K562 (cell line): Measurements from ENCODE around the gene ZC3H15. TPM values are rescaled to one million over a fixed set of nuclear protein-coding genes. Genes with fewer than 3 reads are reported as not detected.

Experiments used
- ATAC-seq: fragments of 200-7000 bp; cut with Tn5 transposase; 3 replicates; pipeline ENCODE4 v1.9.1; 2020; ENCODE audit warnings: moderate library complexity
- BruUV-seq: library from RNA; stranded (reverse); fragments of 400-500 nt; replicated peaks from 2 replicates; lab custom pipeline; 2021; lab: Mats Ljungman, UMichigan
- CTCF ChIA-PET: fragments of 300-600 bp; formaldehyde crosslinking; extraction: SDS; loops from one replicate; lab custom pipeline; 2021; ENCODE audit warnings: low intra/inter-chr PET ratio; lab: Yijun Ruan, JAX
- POLR2A ChIA-PET: fragments of 300-600, 350-650 bp; sonication (Branson Sonifier 250); formaldehyde crosslinking; extraction: SDS; loops from one replicate; lab custom pipeline; 2021; ENCODE audit warnings: antibody characterized with exemption, inconsistent platforms; lab: Yijun Ruan, JAX
- DNase-seq, 4 experiments: peaks; one replicate each; pipeline versions ENCODE4 v3.0.0 to v3.0.0-alpha.2; 2011 to 2018; ENCODE audit warnings: low spot score in 3 of 4, mixed read lengths in 3 of 4; ENCODE audit errors: extremely low read depth in 1 of 4
- FAIRE-seq: peaks from 2 replicates; lab custom pipeline; 2011; peaks lifted over from hg19 to GRCh38; lab: Jason Lieb, UNC
- H2AFZ ChIP-seq: 2 replicates; pipeline ENCODE4 v1.6.0; 2011; ENCODE audit warnings: low read depth, low read length, control low read depth, inconsistent platforms
- H3K27ac ChIP-seq: fragments of 200-600 bp; 3 replicates; pipeline ENCODE4 v1.8.0; 2011; ENCODE audit warnings: low read depth, mild to moderate bottlenecking, control low read depth, inconsistent platforms, low read length, moderate library complexity, mixed read lengths; ENCODE audit errors: extremely low read depth
- H3K27me3 ChIP-seq, 2 experiments: fragments of 300-600 bp in 1 of 2; 2 replicates in 1 of 2; 3 replicates in 1 of 2; pipeline versions ENCODE4 v1.6.0 to v1.8.0; 2011; ENCODE audit warnings: inconsistent platforms in 2 of 2, low read length in 2 of 2, mild to moderate bottlenecking in 1 of 2, mixed read lengths in 1 of 2, moderate library complexity in 1 of 2; ENCODE audit not compliant: control insufficient read depth in 2 of 2, insufficient read depth in 2 of 2
- H3K36me3 ChIP-seq: fragments of 300-600 bp; 3 replicates; pipeline ENCODE4 v1.8.0; 2011; ENCODE audit warnings: mild to moderate bottlenecking, low read length, inconsistent platforms; ENCODE audit not compliant: control insufficient read depth, insufficient read depth
- H3K4me1 ChIP-seq, 2 experiments: fragments of 200-600 bp in 1 of 2; replicated peaks in 1 of 2; 2 replicates in 1 of 2; 3 replicates in 1 of 2; pipeline versions ENCODE4 v1.5.1 to v1.8.0; 2011; ENCODE audit warnings: inconsistent platforms in 2 of 2, low read length in 2 of 2, mild to moderate bottlenecking in 1 of 2, mixed read lengths in 1 of 2, moderate library complexity in 1 of 2; ENCODE audit not compliant: control insufficient read depth in 2 of 2, insufficient read depth in 2 of 2
- H3K4me2 ChIP-seq: 2 replicates; pipeline ENCODE4 v1.6.1; 2011; ENCODE audit warnings: low read length, control low read depth, inconsistent platforms, mixed read lengths; ENCODE audit not compliant: insufficient read depth
- H3K4me3 ChIP-seq: fragments of 200-600 bp; sonication (generic), shearing (Covaris generic); 2 replicates; pipeline ENCODE4 v1.5.1; 2016; ENCODE audit warnings: control low read depth, inconsistent platforms
- H3K79me2 ChIP-seq: fragments of 200-600 bp; 3 replicates; pipeline ENCODE4 v1.8.0; 2011; ENCODE audit warnings: low read length, inconsistent platforms; ENCODE audit not compliant: control insufficient read depth, insufficient read depth
- H3K9ac ChIP-seq, 2 experiments: 2 replicates each; pipeline versions ENCODE4 v1.6.0 to v1.6.1; 2011; ENCODE audit warnings: low read depth in 2 of 2, low read length in 2 of 2, control low read depth in 1 of 2, inconsistent platforms in 1 of 2, mild to moderate bottlenecking in 1 of 2, mixed read lengths in 1 of 2; ENCODE audit not compliant: insufficient read depth in 1 of 2
- H3K9me1 ChIP-seq: one replicate; pipeline ENCODE4 v1.6.0; 2011; ENCODE audit warnings: inconsistent platforms, mild to moderate bottlenecking, low read length, moderate library complexity; ENCODE audit not compliant: control insufficient read depth, insufficient read depth
- H3K9me3 ChIP-seq: replicated peaks from 2 replicates; pipeline ENCODE4 v1.5.1; 2011; ENCODE audit warnings: low read depth, low read length, inconsistent platforms; ENCODE audit not compliant: control insufficient read depth, insufficient read depth
- H4K20me1 ChIP-seq: replicated peaks from 2 replicates; pipeline ENCODE4 v1.6.1; 2011; ENCODE audit warnings: low read length, inconsistent platforms, mixed read lengths; ENCODE audit not compliant: control insufficient read depth, insufficient read depth
- BRD9 ChIP-seq: fragments of 450-650 bp; IDR thresholded peaks from 2 replicates; pipeline ENCODE4 v1.6.1; 2018; ENCODE audit warnings: low read depth; ENCODE audit not compliant: partially characterized antibody
- HDAC1 ChIP-seq, 2 experiments: fragments of 450-650 bp; IDR thresholded peaks; 2 replicates each; pipeline ENCODE4 v1.6.1; 2016 to 2017; ENCODE audit warnings: inconsistent platforms in 1 of 2, mild to moderate bottlenecking in 1 of 2, moderate library complexity in 1 of 2
- HOXB6 ChIP-seq: fragments of 250-450 bp; sonication (Bioruptor Pico); IDR thresholded peaks from 2 replicates; pipeline ENCODE4 v1.5.1; 2022; ENCODE audit warnings: mild to moderate bottlenecking, borderline replicate concordance
- KAT2B ChIP-seq: IDR thresholded peaks from one replicate; pipeline ENCODE4 v1.6.1; 2012; ENCODE audit warnings: low read depth, mild to moderate bottlenecking, control low read depth, inconsistent platforms, low read length, moderate library complexity
- MAFG ChIP-seq: fragments of 450-650 bp; conservative IDR thresholded peaks from 2 replicates; pipeline ENCODE4 v1.6.1; 2016; ENCODE audit warnings: missing genetic modification characterization, missing compliant biosample characterization
- MCM7 ChIP-seq, 2 experiments: fragments of 450-650 bp; IDR thresholded peaks; 2 replicates each; pipeline ENCODE4 v1.6.1; 2016 to 2018
- SFPQ ChIP-seq: fragments of 200-400 bp; formaldehyde crosslinking; IDR thresholded peaks from 2 replicates; pipeline ENCODE4 v1.6.1; 2017; ENCODE audit warnings: mild to moderate bottlenecking, low read depth, low read length, moderate library complexity
- SMAD2 ChIP-seq: fragments of 150-350 bp; IDR thresholded peaks from 2 replicates; pipeline ENCODE4 v1.6.1; 2014; ENCODE audit warnings: low read depth, mild to moderate bottlenecking, low read length
- ZFPM2 ChIP-seq: fragments of 250-450 bp; sonication (Bioruptor Pico); IDR thresholded peaks from 2 replicates; pipeline ENCODE4 v1.5.1; 2022; ENCODE audit warnings: mild to moderate bottlenecking
- ZNF143 ChIP-seq: sonication (generic); formaldehyde crosslinking; IDR thresholded peaks from 2 replicates; pipeline ENCODE4 v1.9.0; 2022; ENCODE audit warnings: mild to moderate bottlenecking, missing genetic modification reagents
- ZNF146 ChIP-seq: IDR thresholded peaks from one replicate; pipeline ENCODE4 v1.6.1; 2018; ENCODE audit warnings: missing compliant biosample characterization; ENCODE audit not compliant: unreplicated experiment
- ZNF395 ChIP-seq: fragments of 200-800 bp; sonication (Bioruptor generic); IDR thresholded peaks from 2 replicates; pipeline ENCODE4 v1.6.1; 2017; ENCODE audit warnings: missing genetic modification characterization, missing compliant biosample characterization
- ZNF668 ChIP-seq: fragments of 250-450 bp; sonication (Bioruptor Pico); IDR thresholded peaks from 2 replicates; pipeline ENCODE4 v1.8.0; 2022; ENCODE audit warnings: mild to moderate bottlenecking, inconsistent platforms
- ZZZ3 ChIP-seq: fragments of 450-650 bp; IDR thresholded peaks from 2 replicates; pipeline ENCODE4 v1.6.1; 2016; ENCODE audit warnings: antibody characterized with exemption, mild to moderate bottlenecking, moderate library complexity
- WGBS: fragments of 100-300 bp; shearing (Covaris generic); methylation state at CpG from one replicate; pipeline ENCODE4 v1.1.6; 2016; ENCODE audit warnings: low coverage, mixed read lengths; ENCODE audit not compliant: insufficient coverage; ENCODE audit errors: missing lambda C conversion rate; 5-methylcytosine and 5-hydroxymethylcytosine counted together
- in situ Hi-C: fragments of 300-500 bp; cut with MboI; formaldehyde crosslinking; loops from 4 replicates; pipeline ENCODE4 v1.15.0; 2018; ENCODE audit warnings: inconsistent platforms, mixed read lengths
- intact Hi-C: fragments of 100-400 bp; cut with micrococcal nuclease; formaldehyde crosslinking; loops from 2 replicates; pipeline ENCODE4 v1.14.2; 2022
- polyA plus RNA-seq, 8 experiments: library from polyadenylated mRNA; depleted of rRNA in 4 of 8; stranded (reverse) in 5 of 8; unstranded in 3 of 8; fragments of >200 nt; fragmentation: Nextera tagmentation in 2 of 8; fragmentation: Illumina TruSeq in 1 of 8; extraction: Ambion mirVana in 2 of 8; extraction: Trizol in 1 of 8; gene quantifications; 2 replicates each; pipeline versions ENCODE4 v1.2.1 to v1.2.3, GENCODE V29; 2011 to 2014; ENCODE audit warnings: inconsistent platforms in 1 of 8, missing spikeins in 1 of 8
- total RNA-seq, 7 experiments: library from RNA; depleted of rRNA in 6 of 7; stranded (reverse); fragments of >200 nt in 6 of 7; fragmentation: Illumina TruSeq in 2 of 7; extraction: Trizol in 2 of 7; gene quantifications; 2 replicates each; pipeline versions ENCODE4 v1.2.1 to v1.2.3, GENCODE V29; 2011 to 2021; ENCODE audit warnings: low replicate concordance in 1 of 7

ZC3H15 gene
- total and polyA plus RNA-seq, 9 of the 15 experiments (the other 6 are each of a cell fraction or from before 2014, with no cell fraction given), result 132 to 286 (median 189) TPM

DNA sequence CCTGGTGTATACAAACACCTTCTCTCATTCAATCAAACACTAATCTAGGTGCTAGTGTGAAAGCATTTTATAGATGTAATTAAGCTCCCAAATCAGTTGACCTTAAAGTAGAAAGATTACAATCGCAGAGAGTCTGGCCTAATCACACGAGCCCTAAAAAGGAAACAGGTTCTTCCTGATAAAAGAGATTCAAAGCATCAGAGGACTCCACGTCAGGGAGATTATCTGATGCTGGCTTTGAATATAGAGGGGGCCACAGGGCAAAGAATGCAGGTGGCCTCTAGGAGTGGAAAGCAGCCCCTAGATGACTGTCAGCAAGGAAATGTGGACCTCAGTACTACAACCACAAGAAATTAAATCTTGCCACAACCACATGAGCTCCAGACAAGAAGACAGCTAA, 28.2 kb upstream of the ZC3H15 start:
- Histone ChIP-seq H3K4me3 (no peak overlapping the region), H4K20me1 (no peaks in the 10 kb centered on the region), H3K36me3 (no peaks in the 10 kb centered on the region), H3K27me3 (no peaks in the 10 kb centered on the region), H3K9ac (no peak overlapping the region), H2AFZ (no peak overlapping the region), H3K79me2 (no peaks in the 10 kb centered on the region)
- intact Hi-C loops, result loop anchor here (10.0 kb wide), 2 partner anchors 723 to 1843 kb away; partner anchors contain the start of gene FSIP2
- DNase-seq (no peak), FAIRE-seq (no peak), ATAC-seq (no peak)
- BruUV-seq, result no TSS peak
- in situ Hi-C loops, result no loop called here
- TF ChIP-seq KAT2B (no peak), SMAD2 (no peak), MCM7 (IDR thresholded peaks at IDR 0.05) (no peak), SFPQ (no peak), ZNF146 (CRISPR knock-in tag) (no peak), ZNF395 (CRISPR knock-in tag) (no peak), ZNF668 (CRISPR knock-in tag) (no peak), ZZZ3 (no peak), ZNF143 (CRISPR knock-in tag) (no peak), HOXB6 (no peak), MAFG (no peak), HDAC1 (IDR thresholded peaks at IDR 0.05) (no peak), ZFPM2 (CRISPR knock-in tag) (no peak), BRD9 (no peak)
- TF ChIP-seq, all 486 proteins: peak for 0
- CTCF ChIA-PET, result no interaction called here
- Histone ChIP-seq H3K4me2 (no peak overlapping the region), H3K9me1 (no peaks in the 10 kb centered on the region), H3K4me1 (no peaks in the 10 kb centered on the region), H3K9me3 (no peaks in the 10 kb centered on the region), H3K27ac (no peak overlapping the region)
- POLR2A ChIA-PET, result no interaction called here
- WGBS, result 4% methylated on average over 3 of the region's 3 CpGs
